Measurements from ENCODE around the gene PTPRT.

PTPRT gene

DNA sequence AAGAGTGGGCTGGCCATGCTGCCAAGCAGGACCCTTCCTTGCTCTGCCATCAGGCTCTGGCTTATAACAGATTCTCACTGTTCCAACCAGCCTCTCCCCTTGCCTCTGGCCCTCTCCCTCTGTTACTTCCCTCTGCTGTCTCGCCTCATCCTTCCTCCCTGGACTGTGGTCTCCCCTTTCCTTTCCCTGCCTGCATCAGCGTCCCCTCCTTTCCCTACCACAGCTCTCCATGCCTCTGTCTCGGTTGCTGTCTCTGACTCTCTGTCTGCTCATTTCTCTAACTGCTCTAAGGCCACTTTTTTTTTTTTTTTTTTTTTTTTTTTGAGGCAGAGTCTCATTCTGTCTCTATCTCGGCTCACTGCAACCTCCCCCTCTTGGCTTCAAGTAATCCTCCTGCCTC, 173.4 kb downstream of the PTPRT start:
- DNase-seq = no peak

DNA sequence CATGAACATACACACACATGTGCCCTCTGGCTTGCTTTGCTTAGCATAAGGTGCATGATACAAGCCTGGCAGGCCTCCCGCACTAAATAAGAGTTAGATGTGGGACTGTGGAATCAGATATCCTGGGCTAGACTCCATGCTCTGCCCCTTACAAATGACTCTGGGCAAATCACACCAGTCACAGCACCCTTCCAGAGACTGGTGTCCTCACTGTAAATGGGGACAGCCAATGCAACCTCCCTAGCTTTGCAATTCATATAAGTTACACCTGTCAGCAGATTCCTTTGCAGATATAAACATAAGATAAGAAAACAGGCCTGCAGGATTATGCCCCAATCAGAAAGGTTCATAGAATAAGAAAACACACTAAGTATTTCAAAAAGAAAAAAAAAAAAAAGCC, 174.1 kb downstream of the PTPRT start:
- no peak for DNase-seq

DNA sequence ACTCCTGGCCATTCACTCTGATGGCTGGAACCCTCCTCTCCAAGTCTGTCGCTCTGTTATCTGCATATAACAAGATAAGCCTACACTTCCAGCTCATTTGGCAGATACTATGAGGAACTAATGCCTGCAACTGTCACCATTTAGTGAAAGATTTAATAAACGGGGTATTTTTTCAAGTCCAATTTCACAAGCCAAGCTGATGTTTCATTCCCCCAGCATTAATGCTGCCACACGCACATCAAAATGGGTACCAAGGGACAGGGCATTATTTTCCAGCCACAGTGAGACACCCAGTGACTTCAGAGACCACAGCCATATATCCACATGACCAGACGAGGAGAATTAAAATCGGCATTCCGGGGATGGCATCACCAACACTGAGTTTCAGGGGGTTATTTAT, 175.5 kb downstream of the PTPRT start:
- DNase-seq = no peak

DNA sequence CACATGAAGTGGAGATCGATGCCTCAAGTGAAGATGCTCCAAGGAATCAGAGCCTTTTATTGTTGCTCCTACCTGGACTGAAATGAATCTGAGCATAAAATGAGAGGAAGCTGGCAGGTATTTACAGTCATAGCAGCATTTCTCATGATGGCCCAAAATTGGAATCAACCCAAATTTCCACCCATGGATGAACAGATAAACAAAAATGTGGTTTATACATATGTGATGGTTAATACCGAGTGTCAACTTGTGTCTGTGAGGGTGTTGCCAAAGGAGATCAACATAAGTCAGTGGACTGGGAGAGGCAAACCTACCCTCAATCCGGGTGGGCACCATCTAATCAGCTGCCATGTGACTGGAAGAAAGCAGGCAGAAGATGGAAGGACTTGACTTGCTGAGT, 178.2 kb downstream of the PTPRT start:
- no peak for DNase-seq

DNA sequence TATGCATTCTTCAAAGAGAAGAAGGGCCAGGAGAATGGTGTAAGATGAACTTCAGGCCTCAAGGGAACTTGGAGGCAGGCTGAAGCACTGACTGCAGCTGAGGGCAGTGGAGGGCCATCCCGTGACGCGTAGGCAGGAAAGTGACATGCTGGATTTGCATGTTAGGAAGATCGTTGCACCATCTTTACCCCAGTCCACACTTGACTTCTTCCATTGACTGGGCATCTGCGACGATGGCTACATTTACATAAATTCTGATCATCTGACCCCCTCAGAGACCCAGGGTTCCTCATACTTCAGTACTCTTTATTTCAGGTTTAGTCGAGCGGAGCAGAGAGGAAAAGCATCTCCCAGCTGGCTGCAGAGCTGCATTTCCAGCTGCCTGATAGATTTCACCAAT, 180.2 kb downstream of the PTPRT start:
- DNase-seq = no peak

GRCh38 chr20:43007525-43007924, 182.2 kb downstream of the PTPRT start:
- DNase-seq = no peak

GRCh38 chr20:43006651-43007375, 182.9 kb downstream of the PTPRT start:
- no peak for DNase-seq

- DNase-seq = no peak
These were observed 186.3 kb downstream of the PTPRT start for GRCh38 chr20:43003318-43003944.

DNA sequence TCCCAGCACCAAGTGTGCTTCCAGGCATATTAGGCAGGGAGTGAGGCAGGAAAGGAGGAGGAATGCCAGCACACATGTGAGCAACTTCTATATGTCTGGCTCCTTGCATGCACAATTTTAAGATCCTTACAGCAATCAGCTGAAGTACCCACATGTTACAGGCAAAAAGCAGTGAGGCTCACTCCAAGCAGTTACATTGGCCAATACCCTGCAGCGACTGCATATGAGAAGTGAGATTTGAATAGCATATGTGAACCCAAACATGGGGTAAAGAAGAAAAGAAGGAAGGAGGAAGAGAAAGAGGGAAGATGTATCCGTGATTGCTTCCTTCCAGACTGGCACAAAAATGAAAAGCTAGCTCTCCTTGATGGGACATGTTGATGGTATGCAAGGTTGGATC, 193.6 kb downstream of the PTPRT start:
- no peak for DNase-seq

- no peak for DNase-seq
These were observed 201.4 kb downstream of the PTPRT start for GRCh38 chr20:42988319-42988718.

DNA sequence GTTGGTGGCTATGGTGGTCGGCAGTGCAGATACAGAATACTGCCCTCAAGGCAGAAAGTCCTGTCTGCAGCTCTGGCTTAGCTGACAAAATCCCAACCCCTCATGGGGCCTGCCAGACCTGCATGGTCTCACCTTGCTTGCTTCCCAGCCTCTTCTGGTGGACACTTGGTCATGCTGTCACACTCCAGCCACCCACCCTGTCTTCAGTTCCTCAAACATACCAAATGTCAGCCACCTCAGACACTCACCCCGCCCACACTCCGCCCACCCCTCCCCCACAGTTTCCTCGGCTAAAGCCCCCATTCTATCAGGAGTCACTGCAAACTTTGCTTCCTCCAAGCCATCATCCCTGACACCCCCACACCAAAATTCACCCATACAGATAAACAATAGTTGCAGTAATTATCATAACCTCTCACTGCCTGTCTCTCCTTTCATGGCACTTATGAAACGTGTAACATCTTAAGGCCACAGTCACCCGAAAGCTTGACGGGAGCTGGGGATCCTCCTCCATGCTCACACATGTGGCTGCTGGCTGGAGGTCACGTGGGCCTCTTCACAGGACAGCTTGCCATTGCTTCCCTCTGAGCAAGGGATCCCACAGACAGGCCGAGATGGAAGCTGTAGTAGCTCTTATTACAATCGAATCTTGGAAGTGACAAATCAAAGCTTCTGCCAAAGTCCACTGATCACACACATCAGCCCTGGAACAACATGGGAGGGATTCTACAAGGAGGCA, 202.2 kb downstream of the PTPRT start:
- no peak for DNase-seq

DNA sequence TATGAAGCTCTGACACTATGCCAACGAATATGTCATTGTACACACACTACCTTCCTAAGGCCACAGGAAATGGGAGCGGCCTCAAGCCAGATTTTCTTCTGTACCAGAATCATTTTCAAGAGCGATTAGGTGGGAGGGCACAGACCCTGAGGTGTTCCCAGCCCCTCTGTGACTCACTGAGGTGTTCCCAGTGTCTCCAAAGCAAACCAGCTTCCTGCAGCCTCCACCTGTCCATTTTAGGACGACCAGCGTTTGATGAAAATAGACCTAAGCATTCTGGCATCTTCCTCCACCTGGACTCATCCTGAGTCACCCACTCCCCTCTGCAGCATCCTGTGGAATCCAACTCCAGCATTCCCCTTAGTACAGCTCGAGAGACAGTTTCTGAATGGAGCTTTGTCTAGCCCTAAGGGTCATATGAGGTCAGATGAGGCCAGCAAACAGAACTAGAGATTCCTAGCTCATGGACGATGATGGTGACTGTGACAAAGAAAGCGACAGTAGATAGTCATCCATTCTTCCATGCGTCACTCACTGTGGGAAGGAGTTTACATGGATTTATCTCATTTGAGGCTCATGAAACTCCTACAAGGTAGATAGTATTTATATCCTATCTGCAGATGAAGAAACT, 203.4 kb downstream of the PTPRT start:
- no peak for DNase-seq

DNA sequence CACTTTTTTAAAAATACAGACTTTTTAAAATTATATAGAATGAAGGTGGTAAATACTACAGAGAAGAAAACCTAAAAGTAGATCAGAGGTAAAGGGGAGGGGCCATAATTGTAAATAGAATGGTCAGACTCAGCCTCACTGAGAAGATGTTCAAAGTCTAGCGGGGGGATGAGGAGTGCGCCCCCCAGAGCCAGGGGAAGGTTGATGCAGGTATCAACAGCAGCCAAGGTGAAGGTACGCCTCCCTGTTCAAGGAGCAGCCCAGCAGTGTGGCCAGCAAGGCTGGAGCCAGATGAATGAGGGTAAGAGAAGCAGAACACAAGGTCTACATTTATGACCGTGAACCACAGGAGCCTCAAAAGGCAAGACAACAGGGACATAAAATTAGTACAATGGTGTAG, 204.1 kb downstream of the PTPRT start:
- DNase-seq = no peak

- no peak for DNase-seq
These were observed 207.5 kb downstream of the PTPRT start for GRCh38 chr20:42982218-42982617.

GRCh38 chr20:42981253-42981652, 208.5 kb downstream of the PTPRT start:
- DNase-seq = no peak

DNA sequence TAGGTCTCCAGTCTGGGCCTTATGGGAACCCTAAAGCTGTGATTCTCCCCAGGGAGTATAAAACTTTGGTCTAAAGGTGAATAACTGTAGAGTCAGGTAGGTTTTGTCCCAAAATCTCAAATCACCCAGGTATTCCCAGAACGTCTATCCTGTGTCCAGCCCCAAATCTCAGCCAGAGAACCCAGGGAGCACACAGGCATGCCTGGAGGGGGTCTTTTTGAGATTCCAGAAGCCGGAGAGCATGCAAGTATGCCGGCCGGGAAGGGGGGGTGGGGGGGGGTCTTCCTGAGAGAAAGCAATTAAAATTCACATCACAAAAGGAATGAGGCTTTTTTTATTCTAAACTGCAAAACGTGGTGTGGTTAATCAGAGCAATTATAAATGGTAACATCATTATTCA, 210.0 kb downstream of the PTPRT start:
- no peak for DNase-seq

- DNase-seq = no peak
These were observed 211.3 kb downstream of the PTPRT start for GRCh38 chr20:42978184-42978974.

DNA sequence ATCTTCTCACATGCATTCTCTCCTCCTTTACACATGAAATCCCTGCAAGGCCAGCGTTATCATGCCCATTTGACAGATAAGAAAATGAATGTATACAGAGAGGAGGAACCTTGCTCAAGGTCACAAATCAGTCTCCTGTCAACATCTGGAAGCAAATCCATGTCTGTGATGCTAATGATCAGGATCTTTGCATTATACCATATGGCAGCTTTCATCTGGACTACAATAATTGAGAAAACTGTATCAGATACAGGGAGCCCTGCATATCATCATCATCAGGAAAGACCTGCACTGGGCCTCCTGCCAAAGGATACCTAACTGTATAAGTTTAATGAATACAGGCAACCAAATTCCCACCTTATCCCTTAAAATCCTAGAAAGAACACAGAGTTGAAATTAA, 213.7 kb downstream of the PTPRT start:
- no peak for DNase-seq

DNA sequence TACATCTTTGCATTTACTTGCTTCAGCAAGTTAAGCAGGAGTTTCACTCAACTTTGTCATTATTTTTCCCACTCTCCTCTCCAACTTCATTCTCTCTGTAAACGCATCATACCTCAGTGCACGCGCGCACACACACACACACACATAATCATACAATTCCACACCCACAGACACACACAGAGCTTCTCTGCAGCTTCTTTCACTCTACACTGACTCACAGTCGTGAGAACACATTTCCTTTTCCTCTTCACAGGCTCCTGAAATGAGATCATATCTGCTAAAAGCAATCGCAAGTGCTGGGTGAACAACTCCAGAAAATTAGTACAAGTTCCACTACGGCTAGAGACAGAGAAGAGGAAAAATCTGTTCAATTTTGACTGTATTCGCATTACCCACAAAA, 215.4 kb downstream of the PTPRT start:
- DNase-seq = no peak

GRCh38 chr20:42972591-42972990, 217.1 kb downstream of the PTPRT start:
- no peak for DNase-seq

DNA sequence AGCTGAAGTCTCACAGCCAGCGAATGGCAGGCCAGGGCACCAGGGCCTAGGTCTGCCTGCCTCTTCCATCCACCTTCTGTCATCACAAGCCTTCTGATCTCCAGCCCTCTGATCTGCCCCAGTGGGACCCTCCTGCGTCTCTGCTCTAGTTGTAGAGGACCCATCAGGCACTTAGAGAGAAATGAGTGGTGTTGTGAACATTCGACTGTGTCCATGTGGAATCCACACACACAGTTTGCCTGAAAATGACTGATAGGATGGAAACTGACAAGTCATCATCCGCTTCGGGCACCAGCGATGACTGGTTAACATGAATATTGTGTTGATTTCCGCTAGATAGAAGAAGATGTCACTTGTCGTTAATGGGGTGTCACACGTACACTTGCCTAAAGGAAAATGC, 221.0 kb downstream of the PTPRT start:
- DNase-seq = no peak

DNA sequence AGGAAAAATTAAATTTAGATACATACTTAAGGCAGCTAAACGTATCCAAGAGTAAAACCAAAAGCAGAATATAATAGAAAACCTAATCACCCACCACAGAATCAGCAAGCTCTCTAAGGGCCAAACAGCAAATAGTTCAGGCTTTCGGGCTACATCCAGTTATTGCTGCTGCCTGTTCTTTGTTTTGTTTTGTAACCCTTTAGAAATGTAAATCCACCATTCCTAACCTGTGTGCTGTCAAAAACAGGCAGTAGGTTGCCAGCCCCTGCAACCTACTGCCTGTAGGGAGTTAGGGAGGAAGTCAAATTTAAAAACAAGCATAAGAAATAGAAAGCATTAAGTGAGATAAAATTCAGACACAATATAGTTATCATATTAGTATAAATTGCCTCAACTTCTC, 225.9 kb downstream of the PTPRT start:
- DNase-seq = no peak

GRCh38 chr20:42961771-42962170, 227.9 kb downstream of the PTPRT start:
- no peak for DNase-seq

Data from stimulated activated CD4-positive, alpha-beta T cell treated with anti-CD3 and anti-CD28 coated beads, Interleukin-15, amount 100 ng/mL, for 24 hours (primary cell).